CD4-positive, alpha-beta T cell treated with Interleukin-17A for 4 hours (primary cell): Measurements from ENCODE around the gene MYEOV.

ENCODE experiments used
- DNase-seq: peaks from one replicate; pipeline ENCODE4 v3.0.0-alpha.2; 2020; ENCODE audit warnings: mixed read lengths

The MYEOV gene

DNA sequence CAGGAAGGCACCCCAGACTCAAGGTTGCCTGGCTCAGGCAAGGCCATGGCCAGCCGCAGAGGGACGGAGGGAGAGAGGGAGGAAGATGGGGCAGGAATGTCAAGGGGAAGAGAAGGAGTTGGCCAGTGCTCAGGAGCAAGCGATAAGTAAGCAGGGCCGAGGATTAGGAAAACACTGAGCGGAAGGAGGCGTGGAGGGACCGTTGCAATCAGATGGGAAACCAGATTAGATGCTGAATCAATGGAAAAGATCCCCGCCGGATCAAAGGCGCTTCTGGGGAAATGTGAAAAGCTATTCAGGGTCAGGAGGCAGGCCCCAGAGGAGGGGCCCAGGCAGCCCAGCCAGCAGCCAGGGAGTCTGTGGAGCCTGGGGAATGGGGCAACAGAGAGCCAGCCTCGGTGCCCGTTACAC is 26.6 kb upstream of the MYEOV start:
- DNase-seq: no peak

DNA sequence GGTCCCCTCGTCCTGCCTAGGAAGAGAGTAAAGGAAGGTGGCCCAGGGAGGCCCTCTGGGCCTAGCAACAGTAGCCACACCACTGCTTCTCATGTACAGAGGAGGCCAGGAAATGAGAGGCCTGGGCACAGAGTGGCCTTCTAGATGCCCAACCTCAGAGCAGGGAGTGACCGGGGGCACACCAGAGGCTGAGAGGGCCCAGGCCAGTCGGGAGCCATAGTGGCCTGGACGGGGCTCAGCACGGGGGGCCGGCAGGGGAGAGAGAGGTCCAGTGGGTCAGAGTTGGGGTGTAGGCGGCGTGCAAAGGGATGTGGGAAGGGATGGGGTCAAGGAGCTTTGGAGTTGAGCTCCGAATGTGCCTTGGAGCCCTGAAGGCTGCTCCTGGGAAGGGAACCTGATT is 25.0 kb upstream of the MYEOV start:
- DNase-seq: no peak

DNA sequence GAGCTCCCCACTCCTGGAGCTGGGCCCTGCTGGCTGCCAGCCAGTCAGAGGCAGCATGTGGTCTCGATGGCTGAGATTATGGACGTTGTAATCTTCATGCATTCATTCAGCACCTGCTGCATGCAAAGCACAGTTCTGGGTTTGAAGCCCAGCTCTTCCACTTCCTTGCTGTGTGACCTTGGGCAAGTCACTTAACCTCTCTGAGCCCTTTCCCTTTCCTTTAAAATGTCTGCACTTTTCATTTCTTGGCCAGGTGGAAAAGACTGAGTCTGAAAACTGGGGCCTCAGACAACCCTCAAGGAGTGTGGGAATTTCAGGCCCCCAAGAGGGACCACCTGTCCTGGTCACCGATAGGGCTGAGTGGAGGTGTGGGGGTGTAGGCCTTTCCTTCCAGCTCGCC is 24.6 kb upstream of the MYEOV start:
- DNase-seq: no peak

DNA sequence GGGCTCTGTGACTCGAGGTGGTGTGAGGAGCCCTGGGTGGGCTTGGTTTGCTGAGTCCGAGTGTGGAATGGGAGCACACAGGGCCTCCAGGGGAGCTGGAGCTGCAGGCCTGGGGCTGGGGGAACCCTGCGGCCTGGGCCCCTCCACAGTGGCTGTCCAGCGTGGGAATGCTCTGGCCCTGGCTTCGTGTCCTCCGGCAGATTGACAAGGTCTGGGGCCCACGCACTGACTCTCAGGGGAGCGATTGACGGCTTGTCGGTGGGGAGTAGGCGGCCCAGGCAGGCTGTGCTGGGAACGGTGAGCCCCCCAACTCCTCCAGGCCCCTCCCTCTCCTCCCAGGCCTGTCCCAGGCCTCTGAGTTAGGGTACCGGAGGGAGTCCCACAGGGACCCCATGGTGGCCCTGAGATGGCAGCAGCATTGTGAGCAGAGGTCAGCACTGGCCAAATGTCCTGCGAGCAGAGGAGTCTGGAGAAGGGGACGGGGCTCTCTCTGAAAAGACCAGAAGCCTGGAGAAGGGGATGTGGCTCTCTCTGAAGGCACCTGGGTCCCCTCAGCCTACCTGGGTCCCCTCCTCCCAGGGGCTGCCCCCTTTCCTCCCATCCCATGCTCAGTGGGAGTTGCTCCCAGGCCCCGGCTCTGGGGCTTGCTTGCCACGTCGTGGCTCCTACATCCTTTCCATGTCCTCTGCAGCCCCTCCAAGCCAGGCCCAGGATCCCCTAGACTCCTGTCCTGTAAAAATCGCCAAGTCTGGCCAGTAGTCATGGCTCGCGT is 23.8 kb upstream of the MYEOV start:
- DNase-seq: no peak

DNA sequence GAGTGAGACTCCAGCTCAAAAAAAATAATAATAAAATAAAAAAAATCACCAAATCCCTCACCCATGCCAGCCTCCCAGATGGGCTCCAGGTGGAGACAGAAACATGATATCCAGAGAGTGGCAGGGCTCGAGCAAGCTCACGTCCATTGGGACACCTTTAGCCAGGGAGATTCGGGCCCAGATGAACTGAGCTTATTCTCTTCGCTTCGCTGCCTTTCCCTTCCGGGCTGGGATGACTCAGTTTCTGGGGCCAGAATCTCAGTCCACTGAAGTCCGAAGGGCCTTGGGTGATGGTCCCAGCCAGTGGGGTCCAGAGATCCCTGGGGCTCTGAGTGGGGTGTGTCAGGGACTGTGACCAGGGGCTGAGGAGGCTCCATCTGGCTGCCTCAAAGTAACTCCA is 23.0 kb upstream of the MYEOV start:
- no peak for DNase-seq

DNA sequence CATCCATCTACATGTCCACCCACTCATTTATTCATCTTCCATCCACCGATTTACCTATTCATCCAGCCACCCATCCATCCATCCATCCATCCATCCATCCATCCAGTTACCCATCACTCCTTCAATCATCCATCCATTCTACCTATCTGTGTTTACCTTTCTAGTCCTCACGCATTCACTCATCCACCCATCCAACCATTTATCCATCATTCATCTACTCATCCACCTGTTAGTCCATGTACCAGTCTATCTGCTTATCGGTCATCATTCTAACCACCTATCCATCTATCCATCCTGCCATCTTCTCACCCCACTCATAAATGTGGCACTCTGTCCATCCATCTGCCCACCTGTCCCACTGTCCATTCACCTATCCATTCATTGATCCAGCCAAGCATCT is 21.9 kb upstream of the MYEOV start:
- DNase-seq: no peak

DNA sequence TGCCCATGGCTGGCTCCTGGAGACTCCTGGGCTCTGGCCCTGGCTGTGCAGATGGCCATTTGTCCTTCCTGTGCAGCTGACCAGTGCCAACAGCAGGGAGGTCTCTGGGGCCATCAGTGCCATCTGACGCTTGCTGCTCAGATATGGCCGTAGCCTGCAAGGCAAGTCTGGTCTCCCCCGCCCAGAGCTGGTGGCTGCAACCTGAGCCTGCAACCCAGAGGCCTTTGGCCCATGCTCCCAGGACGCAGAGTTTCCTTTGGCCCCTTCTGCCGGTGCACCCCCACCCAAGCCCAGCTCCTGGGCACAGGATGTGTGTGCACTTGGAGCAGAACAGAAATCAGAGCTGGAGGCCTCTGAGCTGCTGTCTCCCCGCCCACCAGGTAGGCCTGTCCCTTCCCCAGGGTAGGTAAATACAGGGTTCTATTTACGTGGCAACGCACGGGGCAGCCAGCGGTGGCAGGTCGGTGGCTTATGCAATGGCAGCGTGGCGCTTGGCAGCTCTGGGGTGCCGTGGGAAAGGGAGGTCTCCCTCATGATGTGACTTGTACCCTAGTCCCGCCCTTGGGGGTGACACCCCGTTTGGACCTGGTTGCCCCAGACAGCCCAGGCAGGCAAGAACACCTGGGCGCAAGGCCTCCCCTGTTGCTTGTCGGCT is 21.0 kb upstream of the MYEOV start:
- DNase-seq: no peak

DNA sequence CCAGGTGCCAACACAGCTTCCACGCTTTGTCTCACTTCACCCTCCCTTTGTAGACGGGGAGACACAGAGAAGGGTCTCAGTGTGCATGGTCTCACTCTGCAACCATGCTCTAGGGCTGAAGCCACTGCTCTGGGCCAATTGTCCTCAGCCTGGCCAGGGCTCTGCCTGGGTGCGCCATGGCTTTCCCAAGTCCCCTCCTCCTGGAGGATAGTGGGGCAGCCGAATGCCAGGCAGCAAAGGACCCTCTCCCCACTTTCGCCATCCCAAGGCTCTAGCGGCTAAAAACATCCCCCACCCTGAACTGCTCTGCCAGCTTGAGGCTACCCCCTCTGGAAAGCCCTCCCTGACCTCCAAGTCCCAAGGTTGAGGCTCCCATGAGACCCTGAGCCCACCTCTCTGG is 20.4 kb upstream of the MYEOV start:
- no peak for DNase-seq

DNA sequence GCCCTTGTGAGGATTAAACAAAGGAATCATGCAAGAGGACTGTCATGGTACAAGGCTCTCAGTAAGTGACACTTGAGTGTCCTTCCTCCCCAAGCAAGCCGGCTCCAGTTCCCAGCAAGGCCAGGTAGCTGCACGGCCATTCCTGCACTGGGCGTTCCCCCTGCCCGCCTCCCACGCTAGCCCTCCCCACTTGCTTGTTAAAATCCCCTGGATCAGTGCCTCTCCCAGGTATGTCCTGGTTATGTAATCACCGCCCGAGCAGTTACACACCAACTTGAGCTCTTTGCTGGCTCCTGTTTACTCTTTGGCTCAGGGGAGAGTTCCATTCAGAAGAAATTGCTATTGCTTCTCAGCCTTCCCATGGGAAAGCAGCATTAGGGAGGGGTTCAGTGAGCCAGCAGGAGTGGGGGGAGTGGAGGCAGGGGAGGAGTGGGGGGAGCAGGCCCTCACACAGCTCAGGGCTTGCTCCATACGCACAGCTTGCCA is 19.4 kb upstream of the MYEOV start:
- DNase-seq: no peak

DNA sequence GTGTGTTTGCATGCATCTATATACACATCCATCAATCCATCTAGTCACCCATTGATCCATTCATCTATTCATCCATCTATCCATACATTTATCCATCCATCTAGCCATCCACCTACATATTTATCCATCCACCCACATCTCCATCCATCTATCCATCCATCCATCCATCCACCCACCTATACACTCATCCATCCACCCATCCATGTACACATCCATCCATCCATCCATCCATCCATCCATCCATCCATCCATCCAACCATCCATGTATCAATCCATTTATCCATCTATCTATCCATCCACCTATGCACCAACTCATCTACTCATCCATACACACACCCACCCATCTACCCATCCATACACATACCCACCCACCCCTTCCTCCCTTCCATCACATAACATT is 18.8 kb upstream of the MYEOV start:
- DNase-seq: no peak

DNA sequence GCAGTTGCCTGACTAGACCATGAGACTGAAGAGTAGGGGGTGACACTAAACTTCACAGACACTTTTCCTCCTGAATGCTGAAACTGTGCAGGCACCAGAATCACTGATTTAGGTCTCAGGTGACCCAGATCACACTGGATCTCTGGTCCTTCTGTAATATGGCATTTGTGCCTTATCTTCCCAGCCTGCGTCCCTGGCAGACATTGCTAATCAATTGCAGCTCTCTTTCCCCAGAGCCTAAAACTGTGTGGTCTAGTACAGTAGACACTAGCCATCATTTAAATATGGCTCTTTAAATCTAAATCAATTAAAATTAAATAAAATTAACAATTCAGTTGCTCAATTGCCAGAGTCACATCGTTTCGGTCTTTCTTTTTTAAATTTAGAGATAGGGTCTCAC is 17.8 kb upstream of the MYEOV start:
- DNase-seq: no peak

DNA sequence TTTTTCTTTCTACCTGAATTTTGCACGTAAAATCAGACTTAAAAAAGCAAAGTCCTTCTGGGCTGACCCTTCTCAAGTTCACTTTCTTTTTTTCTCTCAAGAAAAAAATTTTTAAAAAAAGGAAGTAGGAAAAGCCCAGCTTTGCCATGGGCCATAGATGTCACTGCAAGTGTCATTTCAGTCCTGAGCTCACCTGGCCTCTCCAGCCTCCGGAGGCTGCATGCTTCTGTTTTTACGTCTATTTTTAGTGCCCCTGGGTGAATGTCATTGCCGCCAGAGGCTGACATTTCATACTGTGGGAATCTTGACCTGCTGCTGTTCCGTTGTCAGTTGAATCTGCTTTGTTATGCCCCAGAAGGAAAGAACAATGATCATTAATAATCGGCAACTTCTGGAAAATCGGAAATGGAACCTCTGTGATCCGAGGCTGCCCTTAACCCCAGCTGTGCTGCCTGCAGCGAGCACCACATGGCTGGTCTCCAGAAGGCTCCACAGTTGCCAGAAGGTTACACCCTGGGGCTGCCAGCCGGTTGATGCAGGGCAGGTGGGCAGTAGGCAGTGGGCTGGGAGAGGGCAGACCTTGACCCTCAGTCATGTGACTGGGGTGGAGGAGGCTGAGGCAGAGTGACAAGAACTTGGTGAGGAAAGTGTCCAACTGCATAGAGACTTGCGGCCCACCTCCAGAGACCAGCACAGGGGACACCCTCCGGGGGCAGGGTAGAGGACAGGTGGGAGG is 16.7 kb upstream of the MYEOV start:
- DNase-seq: no peak

DNA sequence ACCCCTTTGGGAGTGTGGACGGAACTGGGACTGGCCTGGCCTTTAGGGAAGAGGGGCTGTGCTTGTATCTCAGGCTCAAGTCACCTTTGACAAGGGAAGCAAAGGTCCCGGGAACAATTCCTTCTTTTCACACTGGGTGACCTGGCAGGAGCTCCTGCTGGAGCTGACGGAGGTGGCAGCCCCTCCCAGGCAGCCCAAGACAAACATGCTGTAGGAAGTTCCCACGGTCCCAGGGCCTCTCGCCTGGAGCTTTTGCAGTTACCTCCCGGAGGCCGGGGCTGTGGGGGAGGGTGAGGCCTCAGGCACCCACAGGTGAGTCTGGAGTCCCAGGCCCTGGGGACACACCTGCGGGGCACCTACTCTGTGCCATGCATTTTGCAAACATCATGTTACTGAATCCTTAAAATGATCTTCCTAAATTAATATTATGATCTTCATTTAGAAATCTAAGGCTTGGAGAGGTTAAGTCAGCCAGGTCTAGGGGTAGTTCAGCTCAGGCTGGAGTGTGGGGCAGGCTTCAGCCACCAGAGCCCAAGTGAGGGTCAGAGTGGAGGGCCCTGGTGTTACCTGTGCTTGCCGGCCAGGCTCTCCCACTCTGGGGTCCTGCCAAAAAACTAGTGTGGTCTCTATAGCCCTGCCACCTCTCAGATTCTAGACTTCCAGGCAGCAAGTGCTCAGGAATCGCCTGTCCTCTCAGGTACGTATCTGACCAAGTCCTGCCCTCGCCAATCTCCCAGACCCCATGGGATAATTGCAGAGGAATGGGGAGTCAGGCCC is 15.7 kb upstream of the MYEOV start:
- no peak for DNase-seq

DNA sequence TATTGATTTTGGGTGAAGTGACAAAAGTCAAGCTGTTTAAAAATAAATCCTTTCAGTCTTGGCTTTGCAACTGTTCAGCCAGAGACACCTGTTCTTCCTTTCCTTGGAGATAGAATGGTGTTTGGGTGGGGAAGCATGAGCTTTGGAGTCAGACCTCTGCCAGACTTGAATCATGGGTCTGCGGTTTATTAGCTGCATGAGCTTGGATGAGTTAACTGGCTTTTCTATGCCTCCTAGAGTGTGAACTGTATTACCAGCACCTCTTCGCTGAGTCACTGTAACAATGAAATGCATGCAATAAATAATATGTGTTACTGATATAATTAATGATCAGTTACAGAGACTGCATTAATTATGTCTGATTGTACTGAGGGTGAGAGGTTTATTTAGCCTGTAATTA is 13.5 kb upstream of the MYEOV start:
- DNase-seq: no peak

DNA sequence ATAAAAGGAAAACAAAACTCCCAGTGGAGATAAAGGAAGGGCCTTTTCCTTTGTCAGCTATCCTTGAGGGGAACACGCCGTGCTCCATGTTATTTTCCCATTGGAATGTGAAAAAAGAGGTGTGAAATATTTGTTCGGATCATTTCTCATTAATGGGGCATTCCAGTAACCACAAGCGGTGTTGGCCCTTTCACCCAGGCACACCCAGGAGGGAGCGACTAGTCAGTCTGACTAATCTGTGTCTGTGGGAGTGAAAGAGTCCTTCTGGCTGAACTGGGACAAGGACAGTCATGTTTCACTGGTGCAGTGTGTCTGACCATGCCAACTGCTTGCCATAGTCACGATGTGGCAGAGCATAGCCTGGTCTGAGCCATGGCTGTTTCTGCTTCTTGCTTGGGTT is 13.0 kb upstream of the MYEOV start:
- no peak for DNase-seq

DNA sequence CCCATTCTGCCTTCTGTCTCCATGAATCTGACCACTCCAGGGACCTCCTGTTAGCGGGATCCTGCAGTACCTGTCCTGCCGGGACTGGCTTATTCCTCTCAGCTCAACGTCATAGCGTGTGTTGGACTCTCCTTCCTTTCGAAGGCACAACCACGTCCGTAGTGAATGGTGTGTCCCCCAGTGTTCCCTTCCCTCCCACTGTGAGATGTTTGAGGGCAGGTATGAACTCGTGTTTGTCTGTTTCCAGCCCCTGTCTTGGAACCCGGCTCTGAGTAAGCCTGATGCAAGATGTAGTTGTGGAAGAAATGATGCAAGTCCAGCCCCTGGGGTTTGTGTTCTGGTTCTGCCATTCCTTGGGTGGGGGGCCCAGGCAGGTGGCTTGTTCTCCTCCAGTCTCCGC is 10.5 kb upstream of the MYEOV start:
- no peak for DNase-seq

DNA sequence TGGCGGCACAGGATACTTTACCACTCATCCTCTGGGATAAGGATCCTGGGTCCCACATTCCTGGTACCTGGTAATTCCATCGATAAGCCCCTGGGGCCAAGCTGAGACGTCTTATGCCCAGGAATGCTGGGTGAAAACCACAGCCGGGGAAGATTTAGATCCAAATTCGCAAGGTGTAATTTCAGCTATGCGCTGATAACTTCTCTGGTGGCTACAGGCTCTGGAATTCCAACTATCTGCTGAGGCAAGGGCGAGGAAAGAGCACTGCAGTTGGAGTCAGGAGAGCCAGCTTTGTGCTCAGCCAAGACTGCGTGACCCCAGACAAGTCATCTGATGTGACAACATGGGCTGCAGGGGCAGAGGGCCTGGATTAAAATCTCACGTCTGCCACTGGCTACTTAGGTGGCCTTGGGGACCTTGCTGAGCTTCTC is 9.9 kb upstream of the MYEOV start:
- no peak for DNase-seq

DNA sequence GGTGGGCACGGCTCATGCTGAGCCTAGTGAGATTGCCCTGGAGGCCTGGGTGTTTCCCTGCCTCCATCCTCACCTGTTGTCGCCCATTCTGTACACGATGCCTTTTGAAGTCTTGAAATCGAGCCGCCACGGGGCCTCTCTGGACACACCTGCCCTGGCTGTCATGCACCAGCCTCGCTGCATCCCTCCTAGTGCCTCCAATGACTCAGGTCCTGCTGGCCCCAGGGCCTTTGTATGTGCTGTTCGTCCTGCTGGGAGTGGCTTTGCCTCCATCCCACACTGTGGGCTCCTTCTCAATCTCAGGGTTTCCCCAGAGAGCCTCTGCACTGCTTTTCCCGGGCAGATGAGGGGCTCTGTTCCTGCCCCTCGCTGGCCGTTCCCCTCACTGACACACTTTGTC is 8.9 kb upstream of the MYEOV start:
- no peak for DNase-seq

DNA sequence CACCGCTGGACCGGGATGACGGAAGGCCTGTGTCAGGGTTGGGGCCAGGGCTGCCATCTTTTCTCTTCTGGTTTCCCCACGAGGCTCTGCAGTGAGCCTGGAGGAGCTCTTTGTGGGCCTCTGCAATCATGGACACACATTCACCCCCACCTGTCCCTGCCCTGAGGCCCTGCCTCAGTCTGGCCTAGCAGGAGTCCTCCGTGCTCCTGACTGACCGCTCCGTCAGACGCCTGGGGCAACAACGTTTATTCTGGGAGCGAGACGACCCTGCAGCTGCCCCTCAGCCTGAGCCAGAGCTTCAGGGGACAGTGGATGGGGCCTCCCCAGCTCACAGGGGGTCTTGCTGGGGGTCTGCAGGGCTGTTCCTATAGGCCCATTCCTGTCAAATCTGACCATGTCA is 8.2 kb upstream of the MYEOV start:
- DNase-seq: no peak

DNA sequence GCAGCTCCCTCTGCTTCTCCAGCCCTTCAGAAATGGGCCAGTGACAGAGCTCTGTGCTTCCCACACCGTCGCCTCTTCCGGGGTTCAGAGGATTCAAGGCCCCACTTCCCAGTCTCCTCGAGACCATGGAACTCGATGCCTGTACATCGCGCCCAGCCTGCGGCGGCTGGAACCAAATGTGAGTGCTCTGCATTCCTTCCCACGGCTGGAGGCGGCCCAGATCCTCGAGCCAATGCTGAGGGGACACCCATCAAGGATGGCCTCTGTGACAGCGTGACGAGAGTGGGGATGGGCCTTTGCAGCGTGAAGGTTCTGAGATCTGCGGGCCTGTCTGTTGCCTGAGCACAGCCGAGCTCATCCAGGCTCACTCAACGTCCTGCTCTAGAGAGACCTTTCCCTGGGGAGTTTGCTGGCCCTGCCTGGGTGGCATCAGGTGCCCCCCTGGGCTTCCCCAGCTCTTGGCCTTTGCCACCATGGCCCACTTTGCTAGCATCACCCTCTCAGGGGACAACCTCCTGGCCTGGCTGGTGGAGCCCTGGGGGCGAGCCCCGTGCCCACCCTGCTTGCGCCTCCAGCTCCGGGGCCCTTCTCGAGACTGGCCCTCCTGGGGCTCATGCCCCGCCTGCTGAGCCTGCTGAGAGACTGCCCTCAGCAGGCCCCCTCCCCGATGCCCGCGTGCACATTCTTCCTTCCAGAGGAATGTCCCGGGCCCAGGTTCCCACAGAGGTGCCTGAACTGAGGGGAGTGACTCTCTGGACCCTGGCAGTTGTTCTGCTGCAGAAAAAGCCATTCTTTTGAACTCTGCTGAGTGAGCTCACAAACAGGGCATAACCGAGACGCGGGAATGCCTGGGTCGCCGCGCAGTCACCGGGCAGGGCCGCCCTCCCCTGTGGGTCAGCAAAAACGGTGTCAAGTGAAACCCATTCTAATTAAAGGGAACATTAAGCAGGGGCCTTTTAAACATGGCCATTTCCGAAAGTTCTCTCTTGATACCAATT is 7.3 kb upstream of the MYEOV start:
- no peak for DNase-seq

DNA sequence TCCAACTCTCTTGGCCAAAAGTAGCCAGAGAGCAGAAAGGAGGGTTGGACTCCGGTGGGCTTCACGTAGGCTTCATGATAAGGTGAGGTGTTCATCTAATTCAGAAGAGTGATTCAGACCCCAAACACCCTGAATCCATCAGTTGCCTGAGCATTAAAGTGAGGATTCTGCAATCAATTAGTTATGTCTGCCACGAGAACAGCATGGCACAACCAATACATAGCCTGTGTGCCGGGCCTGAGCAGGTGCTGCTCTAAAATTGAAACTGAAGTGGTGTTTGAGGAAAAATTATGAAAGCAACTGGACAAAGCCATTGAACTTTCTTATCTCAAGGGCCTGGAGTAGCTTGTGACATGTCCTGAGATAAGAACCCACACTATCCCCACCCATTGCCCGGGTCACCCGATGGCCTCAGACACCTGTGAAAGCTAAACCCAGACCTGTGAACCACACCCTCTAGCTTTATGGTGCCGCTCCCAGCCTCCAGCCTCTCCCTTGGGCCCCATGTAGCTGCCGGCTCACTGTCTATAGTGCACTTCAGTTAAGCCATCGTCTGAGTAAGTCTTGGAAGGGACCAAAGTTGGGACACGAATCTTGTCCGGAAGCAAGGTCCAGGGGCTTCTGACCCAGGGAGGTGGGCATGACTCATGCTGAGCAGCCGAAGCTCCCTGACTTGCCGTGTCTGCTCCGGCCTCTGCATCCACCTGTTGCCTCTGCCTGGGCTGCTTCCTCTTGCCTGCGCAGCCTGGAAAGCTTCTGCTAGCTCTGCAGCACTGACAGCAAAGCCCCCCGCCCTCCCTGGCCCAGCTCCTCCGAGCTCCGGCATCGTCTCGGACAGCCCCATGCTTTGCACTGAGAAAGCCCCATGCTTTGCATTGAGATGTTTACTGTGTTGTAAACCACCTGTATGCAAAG is 5.7 kb upstream of the MYEOV start:
- no peak for DNase-seq
